HG03095 (cell line): Measurements from ENCODE around the gene LONRF3.
A peak's percentile ranks its signal among the peaks of the same experiment; 100 is the strongest.
"Not testable (repeated sequence)": the region's sequence is repeated elsewhere in the genome, so short reads cannot be mapped to it uniquely, and the experiment has no call there.

Source experiments
- ATAC-seq: cut with Tn5 transposase; IDR thresholded peaks from one replicate; pipeline ENCODE4 v1.9.1; 2021; ENCODE audit warnings: moderate library complexity; ENCODE audit not compliant: unreplicated experiment

Gene LONRF3

DNA sequence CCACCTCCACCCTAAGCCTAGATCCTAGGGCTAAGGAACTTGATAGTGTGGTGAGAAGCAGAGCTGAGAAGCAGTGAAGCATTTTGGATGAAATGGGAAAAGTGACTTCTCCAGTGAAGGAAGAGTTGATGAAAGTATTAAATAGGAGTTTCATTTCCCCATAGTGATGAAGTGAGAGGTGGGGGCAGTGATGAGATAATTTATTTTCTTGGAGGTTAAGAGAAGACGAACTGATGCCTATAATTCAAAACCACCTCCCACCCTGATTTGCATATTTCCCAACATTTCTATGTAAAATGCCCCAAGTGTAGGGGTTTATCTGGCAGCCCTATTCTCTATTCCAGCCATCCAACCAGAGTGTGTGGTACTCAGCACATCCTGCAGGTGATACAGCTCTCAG is 6.3 kb downstream of the LONRF3 start:
- no peak for ATAC-seq

DNA sequence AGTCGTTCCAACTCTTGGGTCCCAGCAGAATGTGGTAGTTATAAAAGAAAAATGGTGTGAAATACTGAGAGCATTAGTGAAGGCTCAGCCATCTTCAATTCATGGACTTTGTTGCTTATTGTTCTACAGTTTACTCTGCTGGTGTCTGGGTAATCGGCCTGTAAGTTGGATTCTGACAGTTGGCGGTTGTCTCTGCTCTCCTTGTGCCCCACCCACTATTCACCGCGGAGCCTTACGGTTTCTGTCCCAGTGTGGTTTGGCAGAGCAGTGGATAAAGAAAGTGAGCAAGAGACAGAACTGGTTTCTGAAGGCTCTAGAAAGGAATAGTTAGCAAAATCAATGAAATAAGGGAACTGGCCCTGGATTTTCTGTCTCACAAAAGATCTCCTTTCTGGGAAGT is 9.1 kb downstream of the LONRF3 start:
- ATAC-seq, result no peak

DNA sequence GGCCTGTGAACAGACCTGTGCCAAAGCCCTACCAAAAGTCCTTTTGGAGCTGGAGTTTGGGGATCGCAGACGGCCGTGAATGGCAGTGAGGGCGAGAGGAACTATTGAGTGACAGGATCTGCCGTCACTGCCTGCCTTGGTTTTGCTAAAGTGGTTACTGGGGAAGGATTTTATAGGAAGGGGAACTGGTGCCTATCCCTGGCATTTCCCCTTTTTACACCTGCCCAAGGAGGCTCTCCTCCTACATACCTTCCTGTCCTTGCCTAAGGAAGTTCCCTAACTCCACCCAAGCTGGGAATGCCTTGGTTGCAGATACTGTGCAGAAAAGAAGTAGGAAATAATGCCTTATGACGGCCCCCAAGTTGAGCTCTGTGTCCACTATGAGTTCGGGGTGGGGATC is 14.5 kb downstream of the LONRF3 start:
- ATAC-seq, result no peak

DNA sequence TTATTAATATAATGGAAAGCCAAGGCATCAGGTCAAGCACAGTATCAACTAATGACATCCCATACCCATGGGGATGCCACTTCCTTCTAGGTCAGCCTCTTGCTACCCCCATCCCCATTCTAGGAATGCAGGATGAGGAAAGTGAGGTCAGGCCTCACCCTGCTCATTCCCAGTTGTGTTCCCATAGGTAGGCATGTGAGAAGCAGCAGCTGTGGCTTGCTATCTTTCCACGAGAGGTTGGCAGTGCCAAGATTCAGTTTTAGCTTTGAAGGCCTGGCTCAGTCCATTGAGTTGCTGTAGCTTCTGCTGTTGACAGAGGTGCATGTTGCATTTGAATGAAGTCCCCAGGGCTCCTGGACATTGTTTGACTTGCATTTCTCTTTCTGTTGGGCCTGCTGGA is 15.5 kb downstream of the LONRF3 start:
- ATAC-seq, result no peak

DNA sequence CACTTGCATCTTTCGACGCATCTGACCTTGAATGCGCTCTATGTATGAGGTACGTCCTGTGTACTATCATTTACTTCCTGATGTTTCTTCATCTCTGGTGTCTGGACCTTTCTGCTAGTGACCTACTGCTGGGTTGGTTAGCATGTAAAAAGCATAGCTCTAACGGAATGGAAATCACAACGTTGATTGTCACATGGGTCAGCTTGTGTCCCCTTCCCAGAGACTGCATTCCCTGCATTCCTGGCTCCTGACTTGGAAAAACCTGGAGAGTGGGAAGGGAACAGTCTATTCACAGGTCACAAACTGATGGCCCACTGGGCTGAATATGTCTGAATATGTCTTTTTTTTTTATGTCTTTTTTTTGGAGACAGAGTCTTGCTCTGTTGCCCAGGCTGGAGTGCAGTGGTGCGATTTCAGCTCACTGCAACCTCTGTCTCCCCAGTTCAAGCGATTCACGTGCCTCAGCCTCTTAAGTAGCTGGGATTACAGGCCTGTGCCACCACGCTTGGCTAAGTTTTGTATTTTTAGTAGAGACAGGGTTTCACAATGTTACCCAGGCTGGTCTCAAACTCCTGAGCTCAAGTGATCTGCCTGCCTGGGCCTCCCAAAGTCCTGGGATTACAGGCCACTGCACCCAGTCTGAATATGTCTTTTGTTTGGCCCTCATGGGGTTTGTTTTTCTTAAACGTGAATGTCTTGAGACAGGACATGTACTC is 16.3 kb downstream of the LONRF3 start:
- no peak for ATAC-seq

DNA sequence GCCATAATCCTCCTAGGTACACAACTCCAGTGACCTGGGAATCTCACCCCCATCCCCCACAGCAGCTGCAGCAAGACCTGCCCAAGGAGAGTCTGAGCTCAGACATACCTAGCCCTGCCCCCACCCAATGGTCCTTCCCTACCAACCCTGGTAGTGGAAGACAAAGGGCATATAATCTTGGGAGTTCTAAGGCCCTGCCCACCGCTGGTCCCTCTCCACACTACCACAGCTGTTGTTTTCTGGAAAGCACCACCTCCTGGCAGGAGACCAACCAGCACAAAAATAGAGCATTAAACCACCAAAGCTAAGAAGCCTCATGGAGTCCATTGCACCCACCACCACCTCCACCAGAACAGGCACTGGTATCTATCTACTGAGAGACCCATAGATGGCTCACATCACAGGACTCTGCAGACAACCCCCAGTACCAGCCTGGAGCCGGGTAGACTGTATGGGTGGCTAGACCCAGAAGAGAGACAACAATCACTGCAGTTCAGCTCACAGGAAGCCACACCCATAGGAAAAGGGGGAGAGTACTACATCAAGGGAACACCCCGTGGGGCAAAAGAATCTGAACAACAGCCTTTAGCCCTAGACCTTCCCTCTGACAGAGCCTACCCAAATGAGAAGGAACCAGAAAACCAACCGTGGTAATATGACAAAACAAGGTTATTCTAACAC is 18.2 kb downstream of the LONRF3 start:
- not testable (repeated sequence) for ATAC-seq

DNA sequence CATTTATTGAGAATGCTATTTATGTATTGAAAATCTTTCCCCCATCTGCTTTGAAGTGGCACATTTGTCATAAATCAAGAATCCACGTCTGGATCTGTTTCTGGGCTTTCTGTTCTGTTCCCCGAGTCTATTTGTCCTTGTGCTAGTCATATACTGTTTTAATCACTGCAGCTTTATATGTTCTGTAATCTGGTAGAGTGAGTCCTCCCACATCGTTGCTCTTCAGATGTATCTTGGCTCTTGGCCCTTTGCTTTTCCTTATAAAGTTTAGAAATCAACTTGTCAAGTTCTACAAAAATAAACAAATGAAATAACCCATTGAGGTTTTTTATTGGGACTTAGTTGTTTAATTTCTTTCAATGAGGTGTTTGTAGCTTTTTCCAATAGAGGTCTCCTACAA is 29.0 kb downstream of the LONRF3 start:
- ATAC-seq, result no peak

DNA sequence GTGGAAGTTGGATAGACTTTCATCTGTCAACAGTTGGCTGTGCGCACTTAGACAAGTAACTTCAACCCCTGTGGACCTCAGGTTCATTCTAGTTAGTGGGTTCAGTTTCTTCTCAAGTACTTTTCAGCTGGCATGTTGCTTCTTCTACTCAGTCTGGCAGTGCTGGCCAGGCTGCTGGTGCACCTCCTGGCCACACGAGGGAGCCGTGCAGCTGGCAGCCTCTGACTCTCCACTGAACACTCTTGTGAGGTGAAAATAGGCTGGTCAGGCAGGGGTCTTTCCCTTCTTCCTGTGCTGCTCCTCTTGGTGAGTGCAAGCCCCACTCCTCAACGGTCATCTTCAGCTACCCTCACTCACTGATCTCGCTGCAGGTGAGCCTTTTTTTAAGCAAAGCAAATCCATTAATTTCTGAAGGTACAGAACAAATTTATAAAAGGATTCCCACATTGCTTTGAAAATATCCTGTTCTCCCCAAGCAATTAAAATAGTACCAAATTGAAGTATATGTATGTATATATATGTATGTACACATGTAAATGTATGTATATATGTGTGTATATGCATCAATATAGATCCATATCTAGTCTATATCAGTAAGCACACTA is 30.6 kb downstream of the LONRF3 start:
- peak; percentile 91 for ATAC-seq

DNA sequence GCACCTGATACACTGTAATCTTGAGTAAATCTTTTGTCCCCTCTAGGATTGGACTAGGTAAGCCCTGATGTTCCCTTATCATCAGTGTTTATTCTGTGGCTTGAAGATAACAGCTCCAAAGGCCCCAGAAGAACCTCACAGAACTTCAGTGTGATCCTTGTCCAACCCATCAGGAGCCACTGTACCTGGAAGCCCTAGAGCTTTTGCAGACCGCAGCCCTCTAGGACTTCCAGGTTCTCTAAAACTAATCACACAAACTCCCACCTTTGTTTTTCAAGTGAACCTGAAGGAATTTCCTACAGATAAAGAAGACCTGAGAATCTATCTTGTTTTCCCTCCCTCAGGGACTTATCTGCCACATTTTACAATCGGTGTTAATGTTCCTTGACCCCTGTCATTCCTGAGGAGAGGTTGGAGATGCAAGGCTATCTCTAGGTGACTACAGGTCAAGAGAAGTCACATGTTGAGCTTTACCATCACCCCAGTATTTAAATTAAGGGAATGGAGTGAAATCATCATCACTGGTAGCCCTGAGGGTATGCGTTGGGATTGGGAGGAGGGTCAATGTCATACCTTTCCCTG is 32.9 kb downstream of the LONRF3 start:
- no peak for ATAC-seq

DNA sequence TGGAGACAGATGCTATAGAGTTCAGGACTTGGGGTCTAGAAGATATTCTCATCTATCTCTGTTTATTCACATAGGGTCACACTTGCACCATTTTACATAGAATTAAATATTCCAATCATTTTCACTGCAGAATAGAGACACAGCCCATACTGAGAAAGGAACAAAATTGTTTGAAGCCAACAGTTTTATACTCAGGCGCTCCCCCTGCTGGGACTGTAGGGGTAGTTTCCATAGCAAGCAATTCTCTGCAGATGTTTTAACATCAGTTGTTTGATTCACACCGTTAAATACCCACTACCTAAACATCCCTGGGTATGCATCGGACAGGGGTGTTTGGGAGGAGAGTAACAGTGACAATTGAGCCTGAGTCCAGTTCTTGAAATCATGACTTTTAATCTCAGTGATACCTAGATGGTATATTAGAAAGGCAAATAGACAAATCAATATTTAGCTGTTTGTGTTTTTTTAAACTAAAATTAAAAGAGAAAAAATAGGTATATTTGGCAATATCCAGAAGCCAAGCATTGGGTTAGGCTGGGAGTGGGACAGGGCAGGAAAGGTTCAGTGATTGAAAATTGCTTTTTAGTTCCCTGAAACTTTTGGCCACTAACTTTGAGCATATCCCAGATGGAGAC is 33.8 kb downstream of the LONRF3 start:
- ATAC-seq, result no peak

DNA sequence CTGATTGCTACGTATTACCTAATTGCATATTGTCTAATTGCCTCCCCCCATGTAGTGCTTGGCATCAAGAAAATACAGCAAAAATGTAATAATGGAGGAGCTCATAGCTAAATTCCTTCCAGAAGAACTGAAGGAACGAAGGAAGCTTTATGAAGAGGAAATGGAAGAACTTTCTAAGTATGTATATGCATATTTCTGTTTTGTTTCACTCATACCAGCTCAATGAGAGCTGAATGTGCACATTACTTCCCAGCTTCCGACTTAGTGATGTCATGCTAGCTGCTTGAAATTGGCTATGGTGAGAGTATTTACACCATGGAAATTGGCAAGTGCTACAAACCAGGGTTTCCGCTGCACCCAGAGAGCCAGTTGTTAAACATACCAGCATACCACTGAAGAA is 34.7 kb downstream of the LONRF3 start:
- ATAC-seq, result no peak

DNA sequence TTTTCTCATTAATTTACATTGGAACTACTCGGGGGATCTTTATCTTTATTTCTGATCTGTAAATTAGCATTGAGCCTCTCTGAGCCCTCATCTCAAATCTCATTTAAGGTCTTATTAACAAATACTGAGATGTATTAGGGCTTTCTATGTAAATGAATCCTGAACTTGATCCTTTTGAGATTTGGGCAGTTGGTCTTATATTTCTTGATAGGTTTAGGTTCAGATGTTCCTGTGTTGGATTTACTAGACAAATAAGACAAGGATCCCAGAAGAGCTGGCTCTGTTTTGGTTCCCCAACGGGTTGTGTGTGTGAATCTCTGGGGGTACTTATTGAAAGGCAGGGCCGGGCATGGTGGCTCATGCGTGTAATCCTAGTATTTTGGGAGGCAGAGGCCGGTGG is 36.1 kb downstream of the LONRF3 start:
- no peak for ATAC-seq

DNA sequence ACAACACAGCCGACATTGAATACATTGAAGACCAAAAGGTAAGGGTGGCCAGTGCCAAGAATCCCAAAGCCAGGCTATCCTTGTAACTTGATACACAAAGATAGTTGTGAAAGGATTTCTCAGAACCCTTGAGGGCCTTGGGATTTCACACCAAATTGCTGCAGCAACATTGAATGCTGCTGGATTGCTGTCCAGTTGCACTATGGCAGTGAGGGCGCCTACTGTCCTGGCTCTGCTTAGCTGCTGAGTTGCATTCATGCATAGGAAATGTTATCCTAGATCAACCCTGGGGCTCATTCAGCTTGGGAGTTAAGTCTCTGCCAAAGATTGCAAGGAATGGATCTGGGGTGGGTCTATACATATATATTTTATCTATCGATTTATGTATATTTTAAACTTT is 38.7 kb downstream of the LONRF3 start:
- no peak for ATAC-seq

DNA sequence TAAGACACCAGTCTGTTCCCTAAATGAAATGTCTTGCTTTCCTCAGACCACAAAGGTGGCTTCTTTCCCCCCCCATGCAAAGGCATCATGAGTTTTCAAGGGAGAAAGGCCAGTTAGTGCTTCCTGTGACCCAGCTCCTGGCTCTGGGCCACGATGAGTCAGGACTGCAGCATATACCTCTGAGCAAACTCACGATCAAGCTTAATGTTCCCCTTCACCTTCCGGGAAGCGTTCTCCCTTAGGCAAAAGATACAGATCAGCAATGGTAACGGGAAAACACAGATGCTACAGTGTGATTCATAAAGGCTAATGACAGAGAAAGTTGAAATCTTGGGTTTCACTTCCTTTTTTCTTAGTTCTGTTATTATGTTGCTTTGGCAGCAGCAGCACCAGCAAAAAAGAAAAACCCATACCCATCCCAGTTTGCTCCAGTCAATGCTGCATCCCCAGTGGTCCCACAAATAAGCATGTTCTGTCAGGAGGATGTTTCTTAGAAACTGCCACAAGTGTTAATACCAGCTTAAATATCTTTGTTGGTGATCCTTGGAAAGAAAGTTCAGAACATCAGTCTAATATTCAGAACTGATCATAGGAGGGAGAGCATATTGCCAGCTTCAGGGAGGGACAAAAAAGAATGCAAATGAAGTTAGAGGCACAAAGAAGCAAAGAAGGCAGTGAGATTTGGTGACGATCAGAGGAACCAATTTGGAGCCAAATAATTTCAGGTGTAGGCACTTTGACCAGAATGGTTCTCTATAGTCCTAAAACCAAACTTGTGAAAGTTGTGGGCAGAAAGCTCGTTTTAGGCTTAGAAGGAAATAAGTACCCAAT is 41.2 kb downstream of the LONRF3 start:
- ATAC-seq, result peak; percentile 97

DNA sequence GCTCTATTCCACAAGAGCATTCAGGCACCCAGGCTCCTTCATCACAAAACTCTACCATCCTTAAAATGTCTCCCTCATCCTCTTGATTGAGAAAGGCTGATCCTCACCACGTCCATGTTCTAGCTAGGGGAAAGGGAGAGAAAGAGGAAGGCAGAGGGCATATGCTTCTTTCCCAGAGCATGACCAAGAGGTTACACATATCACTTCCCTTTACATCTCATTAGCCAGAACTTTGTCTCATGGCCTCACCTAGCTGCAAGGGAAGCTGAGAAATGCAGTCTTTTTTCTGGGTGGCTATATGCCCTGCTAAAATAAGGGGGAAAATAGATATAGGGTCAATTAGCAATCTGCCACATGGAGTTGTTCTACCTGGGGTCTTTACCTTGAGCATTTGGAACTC is 42.7 kb downstream of the LONRF3 start:
- no peak for ATAC-seq

DNA sequence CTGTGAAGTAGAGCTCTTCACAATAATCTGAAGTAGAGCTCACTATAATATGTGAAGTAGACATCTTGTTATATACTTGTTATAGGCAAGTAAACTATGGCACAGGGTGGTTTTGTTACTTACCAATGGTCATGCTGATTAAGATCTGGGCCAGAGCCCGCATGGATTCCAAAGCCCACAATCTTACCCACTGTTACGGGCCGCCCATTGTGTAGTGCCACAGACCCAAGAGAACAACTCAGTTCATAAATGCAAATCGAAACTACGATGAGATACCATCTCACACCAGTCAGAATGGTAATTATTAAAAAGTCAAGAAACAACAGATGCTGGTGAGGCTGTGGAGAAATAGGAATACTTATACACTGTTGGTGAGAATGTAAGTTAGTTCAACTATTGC is 51.5 kb downstream of the LONRF3 start:
- no peak for ATAC-seq

DNA sequence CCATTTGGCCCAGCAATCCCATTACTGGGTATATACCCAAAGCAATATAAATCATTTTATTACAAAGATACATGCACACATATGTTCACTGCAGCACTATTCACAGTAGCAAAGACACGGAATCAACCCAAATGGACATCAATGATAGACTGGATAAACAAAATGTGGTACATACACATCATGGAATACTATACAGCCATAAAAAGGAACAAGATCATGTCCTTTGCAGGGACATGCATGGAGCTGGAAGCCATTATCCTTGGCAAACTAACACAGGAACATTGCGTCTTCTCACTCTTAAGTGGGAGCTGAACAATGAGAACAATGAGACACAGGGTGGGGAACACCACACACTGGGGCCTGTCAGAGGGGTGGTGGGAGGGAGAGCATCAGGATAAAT is 51.9 kb downstream of the LONRF3 start:
- ATAC-seq, result not testable (repeated sequence)

DNA sequence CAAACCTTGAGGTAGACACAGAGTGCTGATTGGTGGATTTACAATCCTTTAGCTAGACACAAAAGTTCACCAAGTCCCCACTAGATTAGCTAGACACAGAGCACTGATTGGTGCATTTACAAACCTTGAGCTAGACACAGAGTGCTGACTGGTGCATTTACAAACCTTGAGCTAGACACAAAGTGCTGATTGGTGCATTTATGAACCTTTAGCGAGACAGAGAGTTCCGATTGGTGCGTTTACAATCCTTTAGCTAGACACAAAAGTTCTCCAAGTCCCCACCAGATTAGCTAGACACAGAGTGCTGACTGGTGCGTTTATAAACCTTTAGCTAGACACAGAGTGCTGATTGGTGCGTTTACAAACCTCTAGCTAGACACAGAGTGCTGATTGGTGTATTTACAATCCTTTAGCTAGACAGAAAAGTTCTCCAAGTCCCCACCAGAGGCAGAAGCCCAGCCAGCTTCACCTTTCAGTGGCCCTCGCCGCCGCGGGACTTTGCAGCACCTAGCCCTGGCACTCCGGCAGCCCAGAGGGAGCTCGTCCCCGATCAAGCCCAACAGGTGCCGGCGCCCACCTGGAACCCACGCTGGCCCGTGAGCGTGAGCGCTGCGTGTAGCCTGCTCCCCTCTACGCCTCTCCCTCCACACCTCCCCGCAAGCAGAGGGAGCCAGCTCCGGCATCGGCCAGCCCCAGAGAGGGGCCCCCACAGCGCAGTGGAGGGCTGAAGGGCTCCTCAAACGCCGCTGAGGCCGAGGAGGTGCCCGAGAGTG is 53.7 kb downstream of the LONRF3 start:
- ATAC-seq, result not testable (repeated sequence)

DNA sequence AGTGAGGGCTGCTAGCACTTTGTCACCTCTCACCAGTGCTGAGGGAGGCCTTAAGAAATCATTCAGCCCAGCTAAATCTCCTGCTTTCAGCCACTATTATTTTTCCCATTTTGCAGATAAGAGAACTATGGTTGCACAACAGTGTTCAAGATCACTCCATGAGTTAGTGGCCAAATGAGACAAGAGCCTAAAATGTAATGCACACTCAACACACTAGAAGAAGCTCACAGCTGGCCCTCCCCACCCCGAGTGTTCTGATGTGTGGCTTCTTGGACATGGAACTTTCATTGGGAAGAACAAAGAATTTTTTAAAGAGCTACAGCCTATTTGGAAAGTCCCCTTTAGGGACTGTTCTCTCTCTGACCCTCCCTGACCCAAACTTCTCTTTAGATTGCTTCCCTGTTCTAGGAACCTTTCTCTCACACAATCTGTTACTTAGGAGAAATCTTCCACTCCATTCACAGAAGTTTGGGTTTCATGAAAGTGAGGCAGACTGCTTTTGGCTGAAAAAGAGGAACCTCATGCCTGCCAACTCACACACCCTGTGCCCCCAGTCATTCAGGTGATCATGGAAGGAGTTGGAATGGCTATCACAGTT is 54.4 kb downstream of the LONRF3 start:
- ATAC-seq, result no peak
